Cardiac fibroblast (primary cell): ENCODE measurements around the gene PADI3.
A peak's percentile ranks its signal among the peaks of the same experiment; 100 is the strongest.

Experiments
- DNase-seq, 2 donors: peaks; one replicate each; pipeline versions ENCODE4 v3.0.0 to v3.0.0-alpha.2; 2010; ENCODE audit warnings: low read depth in 2 of 2
- H3K4me3 ChIP-seq, 2 donors: replicated peaks in 1 of 2; 1 replicate in 1 of 2; 2 replicates in 1 of 2; pipeline ENCODE4 v1.5.1; 2011; ENCODE audit warnings: low read depth in 2 of 2, low read length in 2 of 2, mild to moderate bottlenecking in 2 of 2, moderate library complexity in 1 of 2
- TF ChIP-seq, protein P1 (sequence below): IDR thresholded peaks from one replicate; pipeline ENCODE4 v1.5.1; 2011; ENCODE audit warnings: low read depth, mild to moderate bottlenecking, low read length, inconsistent platforms

PADI3 gene

DNA sequence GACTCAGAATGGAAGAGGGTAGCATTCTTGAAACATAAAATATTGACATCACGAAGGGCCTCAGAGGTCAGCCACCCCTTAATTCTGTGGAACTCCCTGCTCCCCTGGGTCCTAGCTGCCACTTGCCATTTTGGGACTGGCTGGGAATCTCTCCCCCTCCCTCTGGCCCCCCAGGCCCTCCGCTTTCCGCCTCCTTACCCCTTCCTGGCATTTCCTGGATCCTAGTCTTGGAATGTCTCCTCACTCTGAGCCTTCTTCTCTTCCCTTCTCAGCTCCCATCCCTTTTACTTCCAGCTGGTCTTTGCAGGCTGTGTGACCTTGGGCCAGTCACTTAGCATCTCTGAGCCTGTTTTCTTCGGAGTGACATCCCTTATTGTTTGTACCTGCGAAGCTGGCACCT lies 39.5 kb upstream of the PADI3 start:
- TF ChIP-seq, protein P1, sequence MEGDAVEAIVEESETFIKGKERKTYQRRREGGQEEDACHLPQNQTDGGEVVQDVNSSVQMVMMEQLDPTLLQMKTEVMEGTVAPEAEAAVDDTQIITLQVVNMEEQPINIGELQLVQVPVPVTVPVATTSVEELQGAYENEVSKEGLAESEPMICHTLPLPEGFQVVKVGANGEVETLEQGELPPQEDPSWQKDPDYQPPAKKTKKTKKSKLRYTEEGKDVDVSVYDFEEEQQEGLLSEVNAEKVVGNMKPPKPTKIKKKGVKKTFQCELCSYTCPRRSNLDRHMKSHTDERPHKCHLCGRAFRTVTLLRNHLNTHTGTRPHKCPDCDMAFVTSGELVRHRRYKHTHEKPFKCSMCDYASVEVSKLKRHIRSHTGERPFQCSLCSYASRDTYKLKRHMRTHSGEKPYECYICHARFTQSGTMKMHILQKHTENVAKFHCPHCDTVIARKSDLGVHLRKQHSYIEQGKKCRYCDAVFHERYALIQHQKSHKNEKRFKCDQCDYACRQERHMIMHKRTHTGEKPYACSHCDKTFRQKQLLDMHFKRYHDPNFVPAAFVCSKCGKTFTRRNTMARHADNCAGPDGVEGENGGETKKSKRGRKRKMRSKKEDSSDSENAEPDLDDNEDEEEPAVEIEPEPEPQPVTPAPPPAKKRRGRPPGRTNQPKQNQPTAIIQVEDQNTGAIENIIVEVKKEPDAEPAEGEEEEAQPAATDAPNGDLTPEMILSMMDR: no peak
- no peak for DNase-seq
- no peak overlapping the region for H3K4me3 ChIP-seq

GRCh38 chr1:17210176-17210575 lies 38.7 kb upstream of the PADI3 start:
- no peak for DNase-seq
- TF ChIP-seq, protein P1: no peak
- no peak overlapping the region for H3K4me3 ChIP-seq

GRCh38 chr1:17211377-17211776 lies 37.5 kb upstream of the PADI3 start:
- H3K4me3 ChIP-seq: no peak overlapping the region
- TF ChIP-seq, protein P1: no peak
- no peak for DNase-seq

DNA sequence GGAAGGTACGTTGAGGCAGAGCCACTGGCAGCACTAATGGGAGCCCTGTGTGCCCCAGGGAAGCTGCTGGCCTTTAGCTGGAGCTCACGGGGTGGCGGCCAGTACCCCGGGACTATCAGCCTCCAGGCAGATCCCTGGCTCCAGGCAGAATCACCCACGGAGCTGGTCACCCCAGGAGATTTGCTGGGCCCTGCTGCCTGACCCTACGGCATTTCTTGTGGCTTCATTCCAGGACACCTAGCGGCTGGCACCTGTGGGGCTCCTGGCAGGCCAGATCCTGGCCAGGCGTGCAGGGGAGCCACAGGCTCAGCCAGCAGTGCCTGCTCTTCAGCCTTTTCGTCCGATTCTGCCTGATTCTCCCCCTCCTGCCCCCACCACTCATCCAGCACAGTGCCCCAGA lies 36.9 kb upstream of the PADI3 start:
- TF ChIP-seq, protein P1: no peak
- H3K4me3 ChIP-seq: no peak overlapping the region
- DNase-seq: no peak

GRCh38 chr1:17212487-17213121 lies 36.3 kb upstream of the PADI3 start:
- H3K4me3 ChIP-seq: no peak overlapping the region
- TF ChIP-seq, protein P1: no peak
- peak; percentile 73 to 86 for DNase-seq

- DNase-seq: no peak
- no peak overlapping the region for H3K4me3 ChIP-seq
- TF ChIP-seq, protein P1: no peak
These were observed 35.6 kb upstream of the PADI3 start for GRCh38 chr1:17213148-17213781.

DNA sequence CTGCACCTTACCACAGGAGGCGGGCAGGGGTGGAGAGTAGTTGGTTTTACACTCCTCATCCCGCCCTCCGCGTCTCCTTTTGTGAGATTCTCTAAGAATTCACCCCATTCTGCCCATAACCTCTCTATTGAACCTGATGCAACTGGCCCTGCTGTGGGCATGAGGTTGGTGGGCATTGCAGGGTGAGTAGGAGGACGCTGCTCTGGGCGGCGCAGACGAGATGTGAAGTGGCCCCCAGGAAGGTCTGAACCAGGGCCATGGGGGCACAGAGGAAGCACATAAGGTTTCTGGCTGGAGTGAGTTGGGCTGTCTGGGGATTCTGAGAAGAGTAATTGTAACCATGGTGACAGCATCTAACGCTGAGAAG lies 35.1 kb upstream of the PADI3 start:
- DNase-seq: no peak
- H3K4me3 ChIP-seq: no peak overlapping the region
- TF ChIP-seq, protein P1: no peak
